Measurements from ENCODE around the gene PITPNC1. TPM values are rescaled to one million over a fixed set of nuclear protein-coding genes. Genes with fewer than 3 reads are reported as not detected.
"Not testable (repeated sequence)": the region's sequence is repeated elsewhere in the genome, so short reads cannot be mapped to it uniquely, and the experiment has no call there.

Gene PITPNC1
- total and polyA plus RNA-seq, 2 donors (not counting 3 experiments of a cell fraction or from before 2014, with no cell fraction given) = 2.4 to 9.6 TPM

GRCh38 chr17:67725807-67726206, 348.7 kb downstream of the PITPNC1 start:
- TF ChIP-seq MYC (IDR thresholded peaks at IDR 0.05; ENCODE audit: low read depth, low read length) = no peak
- no peak for TF ChIP-seq EZH2 (IDR thresholded peaks at IDR 0.05; ENCODE audit: borderline replicate concordance, low read depth, low read length, severe bottlenecking)
- no peak for TF ChIP-seq JUN (IDR thresholded peaks at IDR 0.05; ENCODE audit: borderline replicate concordance, insufficient read depth, insufficient read length, low read depth)
- no peak for TF ChIP-seq FOS (IDR thresholded peaks at IDR 0.05; ENCODE audit: borderline replicate concordance, insufficient read depth, low read length)
- TF ChIP-seq POLR2AphosphoS5 (IDR thresholded peaks at IDR 0.05; ENCODE audit: insufficient read depth, low read depth, low read length) = no peak
- no peak for TF ChIP-seq POLR2A (IDR thresholded peaks at IDR 0.05; ENCODE audit: low read depth, low read length)
- no peak for TF ChIP-seq GATA2 (IDR thresholded peaks at IDR 0.05; ENCODE audit: insufficient read depth, insufficient read length, low read depth, low read length)
- no peak for TF ChIP-seq MAX (IDR thresholded peaks at IDR 0.05; ENCODE audit: insufficient read depth, insufficient read length)
- no peak for TF ChIP-seq CTCF (IDR thresholded peaks at IDR 0.05; ENCODE audit: extremely low read depth in 1 of 2, insufficient read depth in 1 of 2, low read depth in 1 of 2, low read length in 2 of 2)
- Histone ChIP-seq H3K4me1 (ENCODE audit: control insufficient read depth, extremely low read depth, insufficient read depth, low read length) (no peaks in the 10 kb centered on the region), H4K20me1 (replicated peaks; ENCODE audit: control insufficient read depth, extremely low read depth, insufficient read depth, low read length) (no peaks in the 10 kb centered on the region), H3K9me3 (replicated peaks; ENCODE audit: control insufficient read depth, insufficient read depth, low read length) (no peaks in the 10 kb centered on the region), H3K4me2 (ENCODE audit: insufficient read depth, low read length) (no peak overlapping the region), H2AFZ (ENCODE audit: low read depth, low read length) (no peak overlapping the region), H3K27ac (ENCODE audit: insufficient read depth, low read depth, low read length) (no peak overlapping the region), H3K4me3 (replicated peaks in 1 of 3; ENCODE audit: insufficient read depth in 1 of 3, low read depth in 1 of 3, low read length in 3 of 3) (no peak overlapping the region), H3K27me3 (ENCODE audit: control insufficient read depth in 2 of 2, insufficient read depth in 2 of 2, low read length in 2 of 2) (no peaks in the 10 kb centered on the region), H3K36me3 (ENCODE audit: control insufficient read depth in 2 of 2, extremely low read depth in 1 of 2, insufficient read depth in 2 of 2, low read length in 2 of 2) (peaks cover 20 to 29% of the 10 kb centered on the region in 2 experiments), H3K79me2 (ENCODE audit: control insufficient read depth, insufficient read depth, low read length) (peaks cover 6% of the 10 kb centered on the region), H3K9ac (replicated peaks; ENCODE audit: extremely low read depth, insufficient read depth, low read length) (no peak overlapping the region), H3K9me1 (replicated peaks; ENCODE audit: control insufficient read depth, extremely low read depth, insufficient read depth, low read length) (no peaks in the 10 kb centered on the region)
- dilution Hi-C loops (cut with MboI; ENCODE audit: extremely low pct_ligation_motif_present, low sequenced_read_pairs) = no loop called here
- ChIA-PET CTCF (no interaction called here), POLR2A (interaction anchor here (0.5 kb wide), 1 partner anchor 464 kb away, joined by 6 read pairs; no protein-coding TSS in a partner anchor)
- FAIRE-seq = no peak
- BruUV-seq (replicated peaks) = no TSS peak
- DNase-seq (ENCODE audit: low read depth, low spot score) = no peak
- intact Hi-C loops (cut with micrococcal nuclease) = no loop called here

GRCh38 chr17:67727152-67728039, 350.3 kb downstream of the PITPNC1 start:
- H3K4me1 ChIP-seq (ENCODE audit: control insufficient read depth, extremely low read depth, insufficient read depth, low read length); FAIRE-seq; H2AFZ ChIP-seq (ENCODE audit: low read depth, low read length); POLR2A ChIA-PET; H4K20me1 ChIP-seq (replicated peaks; ENCODE audit: control insufficient read depth, extremely low read depth, insufficient read depth, low read length); H3K27me3 ChIP-seq (ENCODE audit: control insufficient read depth in 2 of 2, insufficient read depth in 2 of 2, low read length in 2 of 2); dilution Hi-C loops (cut with MboI; ENCODE audit: extremely low pct_ligation_motif_present, low sequenced_read_pairs); intact Hi-C loops (cut with micrococcal nuclease); H3K4me3 ChIP-seq (replicated peaks in 1 of 3; ENCODE audit: insufficient read depth in 1 of 3, low read depth in 1 of 3, low read length in 3 of 3); BruUV-seq (replicated peaks); H3K9me3 ChIP-seq (replicated peaks; ENCODE audit: control insufficient read depth, insufficient read depth, low read length); H3K9ac ChIP-seq (replicated peaks; ENCODE audit: extremely low read depth, insufficient read depth, low read length); DNase-seq (ENCODE audit: low read depth, low spot score); H3K4me2 ChIP-seq (ENCODE audit: insufficient read depth, low read length); H3K27ac ChIP-seq (ENCODE audit: insufficient read depth, low read depth, low read length); H3K9me1 ChIP-seq (replicated peaks; ENCODE audit: control insufficient read depth, extremely low read depth, insufficient read depth, low read length): not testable (repeated sequence)
- CTCF ChIA-PET = interaction anchor here (1.0 kb wide), 1 partner anchor 9 kb away, joined by 3 read pairs; the partner anchor contains the start of gene NOL11
- peaks cover 11% of the 10 kb centered on the region for H3K79me2 ChIP-seq (ENCODE audit: control insufficient read depth, insufficient read depth, low read length)
- peaks cover 18 to 24% of the 10 kb centered on the region in 2 experiments for H3K36me3 ChIP-seq (ENCODE audit: control insufficient read depth in 2 of 2, extremely low read depth in 1 of 2, insufficient read depth in 2 of 2, low read length in 2 of 2)

All from endothelial cell of umbilical vein (primary cell).